ENCODE data around the gene RCAN2. TPM values are rescaled to one million over a fixed set of nuclear protein-coding genes. Genes with fewer than 3 reads are reported as not detected.
A peak's percentile ranks its signal among the peaks of the same experiment; 100 is the strongest.

Gene RCAN2
- total RNA-seq, 1 donor from 2014 or later, result 4.6 TPM

DNA sequence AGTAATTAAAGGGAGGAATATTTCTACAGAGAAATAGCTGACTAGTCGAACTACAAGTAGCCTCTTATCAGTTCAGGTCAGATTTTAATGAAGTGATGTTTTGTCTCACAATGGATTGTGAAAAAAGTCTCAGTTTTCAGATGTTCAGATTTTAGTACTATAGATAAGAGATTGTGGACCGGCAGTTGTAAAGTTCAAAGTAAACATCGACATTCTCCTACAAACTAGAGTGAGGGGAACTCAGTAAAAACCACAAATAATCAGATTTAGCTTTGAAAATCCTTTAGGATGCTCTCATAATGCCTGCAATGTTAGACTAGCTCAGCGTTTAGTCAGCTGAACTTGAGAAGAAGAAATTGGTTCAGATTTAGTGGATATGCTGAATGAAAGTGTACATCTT lies 39.9 kb downstream of the RCAN2 start:
- Mint-ChIP-seq H3K27me3 (no peaks in the 10 kb centered on the region), H3K4me1 (ENCODE audit: unreplicated experiment) (peaks cover 4% of the 10 kb centered on the region), H3K4me3 (no peak overlapping the region), H3K27ac (no peak overlapping the region), H3K36me3 (no peaks in the 10 kb centered on the region), H3K9me3 (peaks cover 8% of the 10 kb centered on the region)
- no peak for DNase-seq (ENCODE audit: extremely low spot score, unreplicated experiment)
- TF ChIP-seq, protein P1, sequence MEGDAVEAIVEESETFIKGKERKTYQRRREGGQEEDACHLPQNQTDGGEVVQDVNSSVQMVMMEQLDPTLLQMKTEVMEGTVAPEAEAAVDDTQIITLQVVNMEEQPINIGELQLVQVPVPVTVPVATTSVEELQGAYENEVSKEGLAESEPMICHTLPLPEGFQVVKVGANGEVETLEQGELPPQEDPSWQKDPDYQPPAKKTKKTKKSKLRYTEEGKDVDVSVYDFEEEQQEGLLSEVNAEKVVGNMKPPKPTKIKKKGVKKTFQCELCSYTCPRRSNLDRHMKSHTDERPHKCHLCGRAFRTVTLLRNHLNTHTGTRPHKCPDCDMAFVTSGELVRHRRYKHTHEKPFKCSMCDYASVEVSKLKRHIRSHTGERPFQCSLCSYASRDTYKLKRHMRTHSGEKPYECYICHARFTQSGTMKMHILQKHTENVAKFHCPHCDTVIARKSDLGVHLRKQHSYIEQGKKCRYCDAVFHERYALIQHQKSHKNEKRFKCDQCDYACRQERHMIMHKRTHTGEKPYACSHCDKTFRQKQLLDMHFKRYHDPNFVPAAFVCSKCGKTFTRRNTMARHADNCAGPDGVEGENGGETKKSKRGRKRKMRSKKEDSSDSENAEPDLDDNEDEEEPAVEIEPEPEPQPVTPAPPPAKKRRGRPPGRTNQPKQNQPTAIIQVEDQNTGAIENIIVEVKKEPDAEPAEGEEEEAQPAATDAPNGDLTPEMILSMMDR (conservative IDR thresholded peaks at IDR 0.05), result no peak

DNA sequence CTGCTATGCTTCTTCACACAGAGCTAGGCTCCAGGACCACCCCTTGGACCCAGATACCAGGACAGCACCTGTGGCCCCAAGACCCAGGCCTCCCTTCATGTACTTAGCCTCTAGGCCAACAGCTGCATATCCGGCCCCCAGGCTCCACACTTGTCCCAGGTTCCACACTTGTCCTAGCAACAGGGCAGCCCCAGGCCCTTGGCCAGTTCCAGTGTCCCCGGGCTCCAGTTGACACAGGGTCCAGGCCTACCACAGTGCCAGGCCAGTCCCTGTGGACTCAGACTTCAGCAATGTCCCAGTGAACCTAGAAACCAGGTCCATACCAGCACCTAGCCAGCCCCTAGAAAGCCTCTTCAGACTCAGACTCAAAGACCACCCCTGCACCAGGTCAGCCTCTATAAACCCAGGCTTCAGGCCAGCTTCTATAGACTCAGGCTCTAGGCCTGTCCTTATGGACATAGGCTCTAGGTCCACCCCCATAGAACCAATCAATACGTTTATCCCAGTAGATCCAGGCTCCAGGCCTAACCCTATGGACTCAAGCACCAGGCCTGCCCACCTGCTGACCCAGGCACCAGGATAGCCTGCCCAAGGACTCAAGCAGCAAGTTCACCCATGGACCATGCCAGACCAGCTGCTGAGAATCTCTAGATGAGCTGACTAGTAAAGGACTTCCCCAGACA lies 46.3 kb downstream of the RCAN2 start:
- Mint-ChIP-seq H3K27ac (no peak overlapping the region), H3K27me3 (no peaks in the 10 kb centered on the region), H3K4me1 (ENCODE audit: unreplicated experiment) (no peaks in the 10 kb centered on the region), H3K4me3 (no peak overlapping the region), H3K36me3 (no peaks in the 10 kb centered on the region), H3K9me3 (peaks cover 8% of the 10 kb centered on the region)
- no peak for DNase-seq (ENCODE audit: extremely low spot score, unreplicated experiment)
- TF ChIP-seq, protein P1 (conservative IDR thresholded peaks at IDR 0.05), result no peak

DNA sequence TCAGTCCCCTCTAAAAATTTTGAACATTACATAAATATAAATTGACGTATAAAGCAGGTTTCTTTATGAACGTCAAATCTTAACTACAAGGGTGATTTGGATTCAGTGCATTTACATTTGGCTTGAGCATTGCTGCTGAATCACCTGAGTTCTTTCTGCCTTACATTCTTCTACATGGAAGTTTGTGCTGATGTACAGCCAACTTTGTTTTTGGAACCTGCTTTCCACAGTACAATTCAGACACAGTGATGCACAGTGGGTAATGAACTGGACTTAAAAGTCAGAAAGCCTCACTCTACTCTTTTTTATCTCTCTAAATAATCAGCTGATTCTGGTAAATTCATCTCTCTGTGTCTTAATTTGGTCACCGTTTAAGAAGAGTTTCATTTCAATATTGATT lies 47.6 kb downstream of the RCAN2 start:
- H3K27me3 Mint-ChIP-seq, result no peaks in the 10 kb centered on the region
- peaks cover 8% of the 10 kb centered on the region for H3K9me3 Mint-ChIP-seq
- H3K27ac Mint-ChIP-seq, result no peak overlapping the region
- no peaks in the 10 kb centered on the region for H3K4me1 Mint-ChIP-seq (ENCODE audit: unreplicated experiment)
- TF ChIP-seq, protein P1 (conservative IDR thresholded peaks at IDR 0.05), result no peak
- no peak overlapping the region for H3K4me3 Mint-ChIP-seq
- no peaks in the 10 kb centered on the region for H3K36me3 Mint-ChIP-seq
- no peak for DNase-seq (ENCODE audit: extremely low spot score, unreplicated experiment)

DNA sequence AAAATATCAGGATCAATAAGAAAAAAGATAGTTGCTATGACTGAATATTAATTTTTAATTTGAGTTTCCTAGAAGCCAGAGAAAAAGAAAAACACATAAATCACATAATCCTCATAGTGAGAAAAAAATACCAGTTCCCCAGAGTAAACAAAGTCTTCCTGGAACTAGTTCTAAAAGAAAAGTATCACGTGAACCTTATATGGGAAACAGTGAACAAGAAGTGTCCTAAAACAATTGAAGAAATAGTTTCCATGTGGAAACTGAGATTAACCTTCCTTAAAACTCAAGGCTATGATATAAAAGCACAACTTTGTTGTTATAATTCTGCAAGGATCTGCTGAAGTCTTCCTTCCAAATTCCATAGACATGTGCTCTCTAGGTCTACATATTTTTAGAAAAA lies 50.6 kb downstream of the RCAN2 start:
- H3K9me3 Mint-ChIP-seq, result peaks cover 3% of the 10 kb centered on the region
- no peaks in the 10 kb centered on the region for H3K27me3 Mint-ChIP-seq
- no peaks in the 10 kb centered on the region for H3K4me1 Mint-ChIP-seq (ENCODE audit: unreplicated experiment)
- peak overlapping the region; percentile 61 for H3K27ac Mint-ChIP-seq
- TF ChIP-seq, protein P1 (conservative IDR thresholded peaks at IDR 0.05), result no peak
- no peak for DNase-seq (ENCODE audit: extremely low spot score, unreplicated experiment)
- no peaks in the 10 kb centered on the region for H3K36me3 Mint-ChIP-seq
- no peak overlapping the region for H3K4me3 Mint-ChIP-seq

DNA sequence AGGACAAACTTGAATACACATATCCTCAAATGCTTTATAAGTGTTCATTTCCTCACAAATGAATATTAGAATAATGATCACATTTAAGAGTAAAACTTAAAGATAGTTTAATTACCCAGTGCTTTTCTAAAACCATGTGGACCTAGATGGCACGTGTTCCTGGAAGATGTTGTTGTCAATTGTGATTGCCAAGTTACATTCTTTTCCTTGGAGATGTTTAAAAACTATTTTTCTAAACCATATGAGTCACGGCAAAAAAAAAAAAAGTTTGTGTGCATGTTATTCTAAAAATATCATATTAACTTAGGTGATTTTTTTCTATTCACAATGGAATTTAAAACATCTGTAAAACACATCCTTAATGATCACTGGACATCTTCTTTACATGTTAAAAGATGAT lies 51.1 kb downstream of the RCAN2 start:
- H3K36me3 Mint-ChIP-seq, result no peaks in the 10 kb centered on the region
- no peaks in the 10 kb centered on the region for H3K4me1 Mint-ChIP-seq (ENCODE audit: unreplicated experiment)
- no peak for DNase-seq (ENCODE audit: extremely low spot score, unreplicated experiment)
- TF ChIP-seq, protein P1 (conservative IDR thresholded peaks at IDR 0.05), result no peak
- no peaks in the 10 kb centered on the region for H3K27me3 Mint-ChIP-seq
- no peak overlapping the region for H3K4me3 Mint-ChIP-seq
- H3K27ac Mint-ChIP-seq, result no peak overlapping the region
- peaks cover under 1% of the 10 kb centered on the region for H3K9me3 Mint-ChIP-seq

Data from type B pancreatic cell (in vitro differentiated cells).